GM18517 (cell line): ENCODE results near the gene VGLL4.
"Not testable (repeated sequence)": the region's sequence is repeated elsewhere in the genome, so short reads cannot be mapped to it uniquely, and the experiment has no call there.

ENCODE experiments used
- ATAC-seq: cut with Tn5 transposase; IDR thresholded peaks from one replicate; pipeline ENCODE4 v1.9.1; 2021; ENCODE audit warnings: mild to moderate bottlenecking, moderate library complexity; ENCODE audit not compliant: unreplicated experiment

VGLL4 gene

GRCh38 chr3:11588755-11589154, 55.0 kb downstream of the VGLL4 start:
- ATAC-seq, result no peak

- no peak for ATAC-seq
Observed at GRCh38 chr3:11588338-11588737, 55.4 kb downstream of the VGLL4 start.

GRCh38 chr3:11587766-11588165, 55.9 kb downstream of the VGLL4 start:
- no peak for ATAC-seq

GRCh38 chr3:11584570-11584969, 59.1 kb downstream of the VGLL4 start:
- ATAC-seq, result no peak

GRCh38 chr3:11583638-11584046, 60.1 kb downstream of the VGLL4 start:
- no peak for ATAC-seq

GRCh38 chr3:11583235-11583634, 60.5 kb downstream of the VGLL4 start:
- ATAC-seq, result no peak

- no peak for ATAC-seq
Observed at GRCh38 chr3:11582191-11582968, 61.3 kb downstream of the VGLL4 start.

GRCh38 chr3:11581237-11582190, 62.2 kb downstream of the VGLL4 start:
- no peak for ATAC-seq

- ATAC-seq, result no peak
Observed at GRCh38 chr3:11580645-11581044, 63.1 kb downstream of the VGLL4 start.

GRCh38 chr3:11578169-11578568, 65.5 kb downstream of the VGLL4 start:
- no peak for ATAC-seq

GRCh38 chr3:11576453-11576852, 67.3 kb downstream of the VGLL4 start:
- no peak for ATAC-seq

- ATAC-seq, result no peak
Observed at GRCh38 chr3:11575677-11576076, 68.0 kb downstream of the VGLL4 start.

- no peak for ATAC-seq
Observed at GRCh38 chr3:11574981-11575669, 68.6 kb downstream of the VGLL4 start.

GRCh38 chr3:11572660-11573059, 71.1 kb downstream of the VGLL4 start:
- not testable (repeated sequence) for ATAC-seq

GRCh38 chr3:11570789-11571495, 72.8 kb downstream of the VGLL4 start:
- ATAC-seq, result no peak

- ATAC-seq, result no peak
Observed at GRCh38 chr3:11570251-11570650, 73.5 kb downstream of the VGLL4 start.

GRCh38 chr3:11569156-11569741, 74.5 kb downstream of the VGLL4 start:
- no peak for ATAC-seq

GRCh38 chr3:11568503-11569155, 75.1 kb downstream of the VGLL4 start:
- ATAC-seq, result no peak

GRCh38 chr3:11567516-11568467, 75.9 kb downstream of the VGLL4 start:
- ATAC-seq, result no peak
